ENCODE data around the gene CEP68.

The CEP68 gene

DNA sequence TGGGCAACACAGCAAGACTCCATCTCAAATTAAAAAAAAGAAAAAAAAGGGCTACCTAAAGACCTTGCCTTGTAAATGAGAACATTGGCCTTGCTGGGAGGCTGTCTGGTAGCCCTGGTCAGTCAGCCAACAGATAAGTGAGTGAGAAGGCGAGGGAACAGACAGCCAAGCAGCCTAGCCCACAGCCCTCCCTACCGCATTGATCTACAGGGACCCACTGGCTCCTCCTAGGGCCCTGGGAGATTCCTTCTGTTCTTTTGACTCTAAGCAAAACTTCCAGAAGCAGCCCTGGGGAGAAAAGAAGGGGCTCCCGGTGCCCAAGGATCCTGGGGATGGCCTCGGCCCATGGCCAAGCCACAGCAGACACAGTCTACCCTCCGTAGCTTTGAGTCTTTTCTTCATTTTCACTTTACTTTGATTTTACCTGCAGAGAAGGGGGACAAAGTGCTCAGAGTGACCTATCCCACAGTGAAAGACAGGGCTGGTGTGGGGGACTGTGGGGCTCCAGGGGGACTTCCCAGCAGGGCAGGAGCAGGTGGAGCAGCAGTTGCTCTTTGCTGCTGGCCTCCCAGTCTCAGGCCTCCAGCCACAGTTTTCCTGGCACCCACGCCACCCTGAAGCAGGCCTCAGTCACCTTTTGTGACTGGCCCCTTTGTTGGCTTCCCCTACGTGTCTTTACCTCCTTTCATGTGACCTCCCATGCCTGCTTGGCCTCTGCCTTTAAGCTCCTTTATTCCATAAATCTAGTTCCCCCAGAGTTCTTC lies 5.1 kb downstream of the CEP68 start:
- DNase-seq = no peak

DNA sequence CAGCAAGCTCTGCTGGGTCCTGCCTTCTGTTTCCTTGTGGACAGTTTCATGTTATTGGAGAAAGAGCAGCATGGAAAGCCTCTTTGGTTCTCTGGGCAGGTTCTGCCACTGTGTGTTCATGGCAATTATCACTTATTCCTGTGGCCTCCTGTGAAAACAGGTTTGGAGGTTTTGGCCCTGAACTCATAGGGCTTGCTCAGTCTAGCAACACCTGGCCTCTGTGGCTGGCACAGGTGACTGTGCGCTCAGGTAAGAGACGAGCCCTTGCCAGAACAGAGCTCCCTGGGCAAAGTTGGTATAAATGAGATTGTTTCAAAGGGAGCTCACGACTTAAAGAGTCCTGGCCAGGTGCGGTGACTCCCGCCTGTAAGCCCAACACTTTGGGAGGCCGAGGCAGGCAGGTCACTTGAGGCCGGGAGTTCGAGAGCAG lies 5.7 kb downstream of the CEP68 start:
- no peak for DNase-seq

DNA sequence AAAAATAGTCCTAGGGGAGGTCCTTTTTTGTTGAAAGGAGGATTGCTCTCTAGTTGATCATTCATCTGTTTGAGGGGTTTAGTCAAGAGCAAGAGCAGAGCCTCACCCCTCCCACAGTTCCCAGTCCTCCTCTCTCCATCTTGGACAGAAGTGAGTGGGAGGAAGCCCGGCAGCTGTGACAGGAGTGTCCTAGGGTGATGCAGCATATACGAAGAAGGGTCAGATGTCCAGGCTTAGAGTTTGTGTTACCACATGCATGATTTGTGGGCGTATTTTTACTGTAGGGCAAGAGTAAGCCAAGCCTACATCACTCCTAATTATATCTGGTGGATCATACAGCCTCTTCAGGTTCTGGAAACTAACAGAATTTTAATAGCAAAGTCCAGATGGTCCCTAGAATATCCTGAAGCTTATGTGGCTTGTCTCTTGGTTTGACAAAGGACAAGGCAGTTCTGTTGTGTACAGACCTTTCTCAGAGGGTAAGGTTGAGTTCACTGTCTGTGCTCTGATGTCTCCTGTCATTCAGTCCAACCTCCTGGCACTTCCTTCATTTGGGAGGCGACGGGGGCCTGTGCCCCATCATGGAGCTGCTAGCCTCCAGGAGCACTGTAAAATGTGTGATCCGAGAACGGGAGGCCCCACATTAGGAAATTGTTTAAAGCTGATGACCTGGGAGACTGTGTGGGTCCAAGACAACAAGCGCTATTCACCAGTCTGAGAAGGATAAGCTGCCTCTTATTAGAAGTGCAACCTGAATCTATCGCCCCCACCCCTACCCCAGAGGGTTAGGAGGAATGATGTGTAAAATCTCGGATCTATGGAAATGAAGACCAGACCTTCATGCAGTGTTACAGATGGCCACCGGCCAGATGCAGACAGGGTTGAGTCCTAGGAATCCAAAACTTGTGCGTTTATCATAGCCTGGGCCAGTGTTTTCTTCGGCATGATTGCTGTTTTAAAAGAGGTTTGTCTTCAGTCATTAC lies 6.9 kb downstream of the CEP68 start:
- DNase-seq = no peak

DNA sequence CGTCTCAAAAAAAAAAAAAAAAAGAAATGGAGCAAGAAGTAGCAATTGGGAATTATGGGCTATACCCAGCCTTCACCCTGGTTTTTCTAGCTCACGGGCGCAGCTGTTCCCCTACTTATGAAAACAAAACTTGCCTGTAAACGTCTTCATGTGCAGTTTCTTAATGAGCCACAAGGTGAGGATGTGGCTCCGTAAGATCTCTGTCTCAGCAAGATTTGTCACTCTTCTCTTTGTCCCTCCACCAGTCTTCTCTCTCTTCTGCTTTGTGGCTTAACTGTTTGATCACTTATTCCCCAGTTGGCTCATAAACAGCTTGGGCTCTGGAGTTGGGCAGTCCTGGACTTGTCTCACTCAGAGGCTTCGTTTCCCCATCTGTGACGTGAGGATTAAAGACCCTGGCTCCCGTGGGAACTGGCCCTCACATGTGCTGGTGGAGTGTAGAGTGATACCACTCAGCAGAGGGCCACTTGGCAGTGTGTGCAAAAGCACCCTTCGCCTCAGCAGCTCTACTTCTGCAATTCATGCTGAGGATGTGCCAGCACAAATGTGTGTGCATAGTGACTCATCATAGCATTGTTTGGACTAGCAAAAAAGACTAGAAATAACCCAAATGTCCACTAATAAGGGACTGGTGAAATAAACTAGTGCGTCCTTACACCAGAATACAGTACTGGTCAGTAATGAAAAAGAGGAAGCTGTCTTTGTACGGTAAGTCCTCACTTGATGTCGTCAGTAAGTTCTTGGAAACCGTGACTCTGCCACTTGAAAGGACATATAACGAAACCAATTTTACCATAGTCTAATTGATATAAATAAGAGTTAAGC lies 8.7 kb downstream of the CEP68 start:
- DNase-seq = peak; percentile 13 to 33

DNA sequence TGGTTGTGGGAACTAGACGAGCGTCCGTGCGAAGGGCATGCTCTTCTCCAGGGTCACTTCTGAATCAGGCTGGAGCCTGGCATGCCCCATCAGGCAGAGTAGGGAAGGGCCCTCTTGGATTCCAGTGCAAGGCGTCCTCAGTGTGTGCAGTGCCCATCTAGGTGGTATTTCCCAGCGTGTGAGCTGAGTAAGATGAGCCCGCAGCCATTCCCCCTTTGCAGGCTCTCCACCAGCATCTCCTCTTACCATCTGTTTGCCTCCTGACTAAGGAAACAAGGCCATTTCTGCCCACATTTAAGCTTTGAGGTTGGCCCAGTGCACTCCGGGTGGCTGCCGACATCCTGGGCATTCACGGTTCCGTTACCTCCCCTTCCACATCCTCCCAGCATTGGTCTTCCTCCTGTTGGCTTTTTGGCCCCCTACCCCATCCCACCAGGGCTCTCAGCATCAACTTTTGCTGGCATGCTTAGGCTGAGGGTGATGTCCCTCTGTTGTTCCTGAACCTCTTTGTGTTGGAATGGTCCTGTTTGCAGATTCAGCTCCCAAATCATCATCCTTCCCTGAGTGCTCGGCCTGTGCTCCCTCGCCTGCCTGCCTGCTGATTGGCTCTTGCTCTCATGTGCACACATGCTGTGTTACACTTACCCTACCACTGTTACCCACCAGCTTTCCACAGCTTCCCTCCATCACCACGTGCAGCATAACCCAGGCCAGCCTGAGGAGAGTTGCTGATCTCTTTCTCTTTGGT lies 11.8 kb downstream of the CEP68 start:
- no peak for DNase-seq

DNA sequence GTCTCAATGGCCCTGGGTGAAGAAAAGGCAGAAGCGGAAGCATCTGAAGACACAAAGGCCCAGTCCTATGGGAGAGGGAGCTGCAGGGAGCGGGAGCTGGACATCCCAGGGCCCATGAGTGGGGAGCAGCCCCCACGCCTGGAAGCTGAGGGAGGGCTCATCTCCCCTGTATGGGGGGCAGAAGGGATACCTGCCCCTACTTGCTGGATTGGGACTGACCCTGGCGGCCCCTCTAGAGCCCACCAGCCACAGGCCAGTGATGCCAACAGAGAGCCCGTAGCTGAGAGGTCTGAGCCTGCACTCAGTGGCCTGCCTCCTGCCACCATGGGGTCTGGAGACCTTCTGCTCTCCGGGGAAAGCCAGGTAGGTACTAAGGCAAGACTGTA lies 13.2 kb downstream of the CEP68 start:
- DNase-seq = no peak

DNA sequence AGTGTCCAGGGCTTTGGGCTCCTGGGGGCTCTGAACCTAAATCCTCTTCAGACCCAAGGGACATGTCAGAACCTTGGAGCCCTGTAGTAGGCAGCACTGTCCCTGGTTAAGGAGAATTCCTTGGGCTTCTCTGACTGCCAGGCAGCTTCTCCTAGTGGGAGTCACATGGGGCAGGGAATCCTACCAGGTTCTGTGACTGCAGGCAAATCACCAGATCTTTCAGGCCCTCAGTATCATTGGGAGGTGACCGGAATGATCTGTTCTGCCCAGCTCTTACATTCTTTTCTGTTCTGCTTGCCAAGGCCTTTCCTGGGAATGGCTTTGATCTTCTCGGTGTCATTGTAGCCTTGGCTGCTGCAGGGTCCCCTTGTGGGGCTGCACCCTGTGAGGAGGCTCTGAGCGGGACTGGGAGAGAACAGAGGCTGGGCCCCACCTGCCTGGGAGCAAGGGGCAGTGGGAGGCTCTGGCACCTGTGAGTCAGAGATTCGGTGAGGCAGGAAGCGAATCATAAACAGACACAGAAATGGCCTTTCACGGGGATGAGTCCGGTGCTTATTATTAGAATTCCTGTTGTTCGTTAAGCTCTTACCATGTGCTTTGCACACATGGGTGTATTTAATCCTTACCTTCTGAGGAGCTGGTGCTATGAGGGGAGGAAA lies 14.1 kb downstream of the CEP68 start:
- DNase-seq = no peak

DNA sequence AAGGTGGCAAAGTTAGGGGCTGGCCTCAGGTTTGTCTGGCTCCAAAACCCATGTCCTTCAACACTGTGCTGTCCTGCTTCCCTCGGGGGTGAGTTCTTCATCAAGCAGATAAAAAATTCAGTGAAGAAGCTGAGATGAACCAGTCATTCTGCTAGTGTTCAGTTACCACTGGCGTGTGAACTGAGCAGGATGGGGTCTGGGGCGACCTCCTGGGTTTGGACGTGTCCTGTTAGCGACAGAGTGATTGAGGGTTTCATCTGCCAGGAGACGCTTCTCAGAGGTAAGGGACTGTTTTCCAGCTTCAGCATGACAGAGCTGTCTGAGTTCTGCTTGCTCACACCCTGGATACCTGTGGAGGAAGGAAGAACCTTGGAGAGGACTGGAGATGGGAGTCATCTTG lies 14.6 kb downstream of the CEP68 start:
- no peak for DNase-seq

DNA sequence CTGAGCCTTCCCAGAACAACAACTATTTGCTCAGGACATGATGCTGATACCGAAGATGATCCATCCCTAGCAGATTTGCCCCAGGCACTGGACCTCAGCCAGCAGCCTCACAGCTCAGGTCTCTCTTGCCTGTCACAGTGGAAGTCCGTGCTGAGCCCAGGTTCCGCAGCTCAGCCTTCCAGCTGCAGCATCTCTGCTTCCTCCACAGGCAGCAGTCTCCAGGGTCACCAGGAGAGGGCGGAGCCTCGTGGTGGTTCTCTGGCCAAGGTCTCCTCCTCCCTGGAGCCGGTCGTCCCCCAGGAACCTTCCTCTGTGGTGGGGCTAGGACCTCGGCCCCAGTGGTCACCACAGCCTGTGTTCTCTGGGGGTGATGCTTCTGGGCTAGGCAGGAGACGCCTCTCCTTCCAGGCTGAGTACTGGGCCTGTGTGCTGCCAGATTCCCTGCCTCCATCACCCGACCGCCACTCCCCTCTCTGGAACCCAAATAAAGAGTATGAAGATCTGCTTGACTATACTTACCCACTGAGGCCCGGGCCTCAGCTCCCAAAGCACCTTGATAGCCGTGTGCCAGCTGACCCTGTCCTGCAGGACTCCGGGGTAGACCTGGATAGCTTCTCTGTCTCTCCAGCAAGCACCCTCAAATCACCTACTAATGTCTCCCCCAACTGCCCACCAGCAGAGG lies 15.4 kb downstream of the CEP68 start:
- no peak for DNase-seq

DNA sequence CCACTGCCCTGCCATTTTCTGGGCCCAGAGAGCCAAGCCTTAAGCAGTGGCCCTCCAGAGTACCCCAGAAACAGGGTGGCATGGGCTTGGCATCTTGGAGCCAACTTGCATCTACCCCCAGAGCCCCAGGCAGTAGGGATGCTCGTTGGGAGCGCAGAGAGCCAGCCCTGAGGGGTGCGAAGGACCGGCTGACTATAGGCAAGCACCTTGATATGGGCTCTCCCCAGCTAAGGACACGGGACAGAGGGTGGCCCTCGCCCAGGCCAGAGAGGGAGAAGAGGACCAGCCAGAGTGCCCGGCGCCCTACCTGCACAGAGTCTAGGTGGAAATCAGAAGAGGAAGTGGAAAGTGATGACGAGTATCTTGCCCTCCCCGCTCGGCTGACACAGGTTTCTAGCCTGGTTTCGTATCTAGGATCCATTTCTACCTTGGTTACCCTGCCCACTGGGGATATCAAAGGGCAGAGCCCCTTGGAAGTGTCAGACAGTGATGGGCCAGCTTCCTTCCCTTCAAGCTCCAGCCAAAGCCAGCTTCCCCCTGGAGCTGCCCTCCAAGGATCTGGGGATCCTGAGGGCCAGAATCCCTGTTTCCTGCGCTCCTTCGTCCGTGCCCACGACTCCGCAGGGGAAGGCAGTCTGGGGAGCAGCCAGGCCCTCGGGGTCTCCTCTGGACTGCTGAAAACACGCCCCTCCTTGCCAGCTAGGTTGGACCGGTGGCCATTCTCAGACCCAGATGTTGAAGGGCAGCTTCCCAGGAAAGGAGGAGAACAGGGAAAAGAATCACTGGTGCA lies 16.2 kb downstream of the CEP68 start:
- no peak for DNase-seq

DNA sequence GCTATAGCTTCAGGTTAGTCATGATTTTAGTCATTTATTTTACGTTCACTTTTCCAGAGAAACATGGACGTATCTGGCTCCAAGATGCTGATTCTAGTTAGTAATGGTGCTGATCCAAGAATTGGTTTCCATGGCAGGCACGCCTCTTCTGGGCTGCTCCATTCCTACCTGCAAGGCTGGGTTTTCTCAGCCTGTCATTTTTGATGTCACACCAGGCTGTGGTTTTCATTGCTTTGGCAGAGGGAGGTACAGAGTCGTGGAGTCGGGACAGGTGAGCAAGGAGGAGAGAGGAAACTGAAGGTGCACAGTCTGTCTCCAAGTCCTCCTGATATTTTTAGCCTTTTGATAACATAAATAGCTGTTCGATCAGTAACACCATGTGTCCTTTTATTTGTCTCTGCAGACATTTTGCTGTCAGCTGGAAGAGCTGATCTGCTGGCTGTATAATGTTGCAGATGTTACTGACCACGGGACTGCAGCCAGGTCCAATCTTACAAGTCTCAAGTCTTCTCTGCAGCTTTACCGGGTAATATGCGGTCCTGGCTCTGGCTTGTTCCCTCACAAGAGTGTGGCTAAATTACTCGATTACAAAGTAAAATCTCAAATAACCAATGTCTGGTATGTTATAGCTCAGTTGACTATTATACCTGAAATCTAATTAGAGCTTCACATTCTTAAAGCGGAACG lies 17.8 kb downstream of the CEP68 start:
- DNase-seq = no peak

DNA sequence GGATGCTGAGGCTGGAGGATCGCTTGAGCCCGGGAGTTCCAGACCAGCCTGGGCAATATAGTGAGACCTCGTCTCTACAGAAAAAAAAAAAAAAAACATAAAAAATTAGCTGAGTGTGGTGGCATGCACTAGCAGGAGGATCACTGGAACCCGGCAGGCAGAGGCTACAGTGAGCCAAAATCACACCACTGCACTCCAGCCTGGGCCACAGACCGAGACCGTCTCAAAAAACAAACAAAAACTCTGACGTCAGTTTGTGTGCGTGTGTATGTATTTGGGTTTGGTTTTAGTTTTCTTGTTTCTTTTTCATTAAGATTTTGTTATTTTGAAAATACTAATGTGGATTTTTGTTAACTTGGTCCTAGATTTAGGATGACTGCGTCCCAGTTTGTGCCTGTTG lies 19.0 kb downstream of the CEP68 start:
- DNase-seq = no peak

DNA sequence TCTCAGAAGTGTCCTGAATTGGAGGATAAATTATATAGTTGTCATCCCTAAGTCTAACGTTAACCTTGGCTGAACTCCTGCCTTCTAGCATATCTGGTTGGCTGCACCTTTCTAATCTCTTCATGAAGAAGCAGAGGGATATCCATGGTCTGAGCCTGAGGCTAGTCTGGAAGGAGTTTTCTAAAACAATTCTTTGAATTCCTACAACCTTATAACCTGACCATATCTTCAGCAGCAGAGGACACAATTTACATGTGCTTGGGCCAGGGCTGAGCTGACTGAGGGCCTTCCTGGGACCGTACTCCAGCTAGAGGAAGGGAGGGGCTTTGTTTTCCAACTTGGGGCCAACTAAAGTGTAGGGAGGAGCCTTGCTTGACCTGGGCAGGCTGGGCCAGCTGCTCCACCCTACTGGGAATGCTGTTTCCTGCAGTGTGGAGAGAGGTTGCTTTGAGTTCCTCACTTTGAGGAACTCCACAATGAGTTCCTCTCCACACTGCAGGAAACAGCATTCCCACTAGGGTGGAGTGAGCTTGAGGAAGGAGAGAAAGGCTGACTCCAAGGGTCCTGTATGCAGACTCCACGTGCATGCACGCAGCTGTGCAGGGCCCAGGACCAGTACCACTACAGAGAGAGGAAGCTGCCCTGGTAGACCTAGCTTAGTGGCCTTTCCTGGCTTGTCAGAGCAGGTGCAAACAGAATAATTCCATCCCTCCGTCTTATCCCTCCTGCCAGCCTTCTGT lies 19.6 kb downstream of the CEP68 start:
- no peak for DNase-seq

DNA sequence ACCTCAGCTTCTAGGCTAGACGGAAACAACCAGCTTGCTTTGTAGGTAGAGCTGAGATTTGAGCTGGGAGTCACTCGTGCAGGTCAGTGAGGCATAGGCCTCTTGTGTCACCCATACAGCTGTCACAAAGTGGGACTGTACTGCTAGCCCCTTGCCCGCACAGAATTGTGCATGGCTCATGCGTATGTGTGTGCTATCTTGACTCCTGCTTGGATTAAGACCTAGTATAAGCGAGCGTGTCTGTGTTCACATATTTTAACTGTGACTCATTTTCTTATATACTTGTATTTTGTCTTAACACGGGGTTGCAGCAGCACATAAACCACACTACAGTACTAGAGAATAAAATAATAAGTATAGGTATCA lies 20.1 kb downstream of the CEP68 start:
- no peak for DNase-seq

DNA sequence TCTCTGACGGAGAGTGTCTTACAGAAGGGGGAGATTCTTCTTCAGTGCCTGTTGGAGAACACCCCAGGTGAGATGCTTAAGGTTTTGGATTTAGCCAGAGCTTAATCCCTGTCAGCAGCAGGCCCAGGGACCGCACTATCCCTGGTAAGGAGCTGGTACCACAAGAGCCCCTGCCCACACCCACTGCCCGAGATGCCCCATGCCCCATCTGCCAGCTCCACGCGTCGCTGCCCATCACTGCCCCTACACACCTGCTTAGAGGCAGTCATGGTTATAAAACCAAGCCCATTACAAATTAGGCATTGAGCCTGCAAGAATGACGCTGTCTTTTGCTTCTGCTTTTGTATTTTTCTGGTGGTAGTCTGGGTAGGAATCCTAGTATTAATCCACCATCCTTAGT lies 21.7 kb downstream of the CEP68 start:
- no peak for DNase-seq

DNA sequence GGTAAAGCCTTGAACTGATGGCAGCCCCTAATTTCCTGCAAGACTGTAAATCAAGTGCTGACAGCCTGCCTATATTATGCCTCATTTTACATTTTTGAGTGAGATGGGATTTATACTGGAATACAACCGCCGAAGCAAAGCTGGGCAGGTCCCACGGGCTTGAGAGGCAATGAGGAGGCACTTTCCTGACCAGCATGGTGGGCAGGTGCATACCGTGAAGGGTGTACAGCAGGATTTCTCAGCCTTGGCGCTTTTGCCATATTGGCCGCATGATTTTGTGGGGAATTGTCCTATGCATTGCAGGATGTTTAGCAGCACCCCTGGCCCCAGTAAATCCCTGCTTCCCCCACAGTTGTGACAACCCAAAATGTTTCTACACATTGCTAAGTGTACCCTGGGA lies 22.8 kb downstream of the CEP68 start:
- no peak for DNase-seq

DNA sequence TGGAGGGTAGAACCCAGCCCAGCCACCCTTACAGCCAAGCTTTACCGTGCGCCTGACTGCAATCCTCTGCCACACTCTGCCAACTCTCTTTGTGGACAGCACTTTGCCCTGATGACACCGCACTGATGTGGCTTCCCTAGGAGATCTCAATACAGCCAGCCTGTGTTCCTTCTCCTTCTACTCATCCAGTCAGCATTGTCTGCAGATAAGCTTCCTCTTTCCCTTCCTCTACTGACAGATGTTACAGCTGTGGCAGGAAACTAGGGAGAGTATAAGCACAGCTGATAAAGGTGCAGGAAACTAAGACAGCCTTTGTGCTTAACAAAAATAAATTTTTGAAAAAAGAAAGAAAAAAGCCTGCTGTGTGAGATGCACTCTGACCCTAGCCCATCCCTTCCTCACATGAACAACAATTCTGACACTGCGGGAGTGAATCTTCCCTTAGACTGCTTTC lies 25.0 kb downstream of the CEP68 start:
- DNase-seq = no peak

DNA sequence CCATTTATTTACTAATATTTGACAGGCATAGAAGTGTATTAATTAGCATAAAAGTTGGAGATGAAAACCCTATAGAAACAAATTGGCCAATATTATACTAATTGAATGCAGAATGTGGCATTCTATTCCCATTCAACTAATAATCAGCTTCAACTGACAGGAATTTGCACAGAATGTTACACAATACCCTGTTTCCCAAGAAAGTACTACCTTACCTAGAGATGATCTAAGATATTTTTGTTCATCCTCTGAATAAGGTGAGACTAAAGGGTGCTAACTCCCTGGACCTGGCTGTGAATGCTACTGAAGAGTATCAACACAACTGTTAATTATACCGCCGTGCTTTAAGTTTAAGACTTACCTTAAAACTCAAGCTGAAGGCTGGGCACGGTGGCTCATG lies 28.9 kb downstream of the CEP68 start:
- no peak for DNase-seq

DNA sequence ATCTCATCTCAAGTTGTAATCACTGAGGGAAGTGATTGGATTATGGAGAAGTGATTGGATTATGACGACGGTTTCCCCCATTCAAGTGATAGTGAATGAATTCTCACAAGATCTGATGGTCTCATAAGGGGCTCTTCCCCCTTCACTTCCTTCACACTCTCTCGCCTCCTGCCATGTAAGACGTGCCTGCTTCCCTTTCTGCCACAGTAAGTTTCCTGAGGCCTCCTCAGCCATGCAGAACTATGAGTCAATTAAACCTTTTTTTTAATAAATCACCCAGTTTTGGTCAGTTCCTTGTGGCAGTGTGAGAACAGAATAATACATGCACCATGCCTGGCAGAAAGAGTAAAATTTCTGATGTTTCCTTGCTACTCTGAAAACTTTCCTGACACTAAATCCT lies 36.6 kb downstream of the CEP68 start:
- DNase-seq = no peak

All from SHP77 (cell line).